ENCODE data around the gene DCPS.
"Not testable (repeated sequence)": the region's sequence is repeated elsewhere in the genome, so short reads cannot be mapped to it uniquely, and the experiment has no call there.

Gene DCPS

DNA sequence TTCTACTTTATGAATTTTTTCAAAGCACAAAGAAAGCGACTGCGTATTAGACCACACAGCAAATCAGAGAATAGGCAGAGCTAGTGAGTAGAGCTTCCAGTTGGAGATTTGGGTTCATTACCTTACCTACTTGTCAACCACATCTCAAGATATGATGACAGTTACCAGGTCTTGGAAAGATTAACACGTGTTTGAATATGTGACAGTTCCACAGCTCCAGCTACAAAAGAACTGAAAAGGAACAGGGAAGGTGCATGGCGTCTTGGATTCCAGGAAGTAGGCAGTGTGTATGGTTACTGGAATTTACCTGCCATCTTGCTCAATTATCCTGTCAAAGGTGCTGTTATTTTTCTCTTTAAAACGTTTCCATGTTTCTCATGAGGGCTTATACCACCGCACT, 15.6 kb upstream of the DCPS start:
- no peak for DNase-seq (ENCODE audit: low read depth in 3 of 3)

DNA sequence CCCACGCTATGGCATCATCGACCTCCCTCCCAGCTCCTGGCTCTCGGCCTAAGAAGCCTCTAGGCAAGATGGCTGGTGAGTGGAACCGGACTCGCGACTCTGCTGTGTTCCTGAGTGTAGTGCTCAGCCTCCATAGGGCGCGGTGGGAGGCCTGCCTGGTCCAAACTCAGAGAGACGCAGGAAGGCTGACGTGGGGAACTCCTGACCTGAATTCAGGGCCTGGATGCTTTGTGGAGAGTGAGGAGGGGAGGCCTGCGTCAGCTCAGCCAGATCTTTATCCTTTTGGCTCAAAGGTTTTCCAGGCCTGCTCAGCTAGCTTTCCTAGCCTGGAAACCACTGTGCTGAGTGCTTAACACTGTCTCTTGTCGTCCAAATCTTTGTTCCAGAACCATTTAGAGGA, 13.0 kb upstream of the DCPS start:
- no peak for DNase-seq (ENCODE audit: low read depth in 3 of 3)

- no peak for DNase-seq (ENCODE audit: low read depth in 3 of 3)
Observed at GRCh38 chr11:126293726-126294125, 10.1 kb upstream of the DCPS start.

GRCh38 chr11:126297004-126297403, 6.9 kb upstream of the DCPS start:
- no peak for DNase-seq (ENCODE audit: low read depth in 3 of 3)

DNA sequence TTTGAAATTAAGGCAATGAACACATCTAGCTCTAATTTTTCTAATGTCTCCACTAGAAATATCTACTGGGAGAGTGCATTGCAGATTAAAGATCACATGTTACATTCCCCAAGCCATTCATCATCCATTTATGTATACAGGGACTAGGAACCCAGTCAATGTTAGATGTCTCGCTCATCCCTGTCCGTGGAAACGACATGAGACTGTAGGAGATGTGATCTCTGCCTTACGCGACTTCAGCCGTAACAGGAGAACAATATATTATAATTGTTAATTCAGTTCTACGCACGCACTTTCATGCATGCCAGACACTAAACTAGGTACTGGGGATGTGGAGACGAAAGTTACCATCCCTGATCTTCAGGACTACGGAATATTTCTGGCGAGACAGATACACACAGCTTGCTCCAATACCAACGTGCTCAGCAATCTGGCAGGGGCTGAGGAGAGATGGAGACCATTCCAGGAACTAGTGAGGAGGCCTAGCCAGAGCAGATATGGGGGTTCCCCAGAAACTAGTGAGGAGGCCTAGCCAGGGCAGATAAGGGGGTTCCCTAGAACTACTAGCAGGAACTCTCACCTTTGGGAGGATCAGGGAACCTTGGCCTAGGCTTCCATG, 706 bp downstream of the DCPS start:
- DNase-seq (ENCODE audit: low read depth in 3 of 3): no peak

- peak in 1 of 3 experiments; percentile 17 for DNase-seq (ENCODE audit: low read depth in 3 of 3)
Observed at GRCh38 chr11:126305699-126306098, 1.8 kb downstream of the DCPS start.

GRCh38 chr11:126307706-126308105, 3.8 kb downstream of the DCPS start:
- no peak for DNase-seq (ENCODE audit: low read depth in 3 of 3)

DNA sequence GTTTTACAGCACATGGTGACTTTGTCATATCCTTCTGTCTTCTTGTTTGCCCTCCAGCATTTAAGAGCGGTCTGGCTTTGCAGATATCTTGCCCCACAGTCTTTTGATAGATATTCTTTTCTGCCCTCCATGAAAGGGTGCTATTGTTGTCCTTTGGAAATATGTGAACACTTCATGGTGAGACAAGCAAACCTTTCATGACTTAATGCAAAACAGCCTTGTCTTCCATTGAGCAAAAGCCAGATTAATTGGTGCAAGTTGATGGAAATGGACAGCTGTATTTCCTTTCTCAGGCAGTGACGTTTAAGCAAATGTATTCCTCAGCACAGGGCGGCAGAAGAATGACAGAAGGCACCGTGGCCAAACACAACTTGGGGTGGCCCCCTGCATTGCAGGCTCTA, 4.4 kb downstream of the DCPS start:
- DNase-seq (ENCODE audit: low read depth in 3 of 3): no peak

- DNase-seq (ENCODE audit: low read depth in 3 of 3): not testable (repeated sequence)
Observed at GRCh38 chr11:126308771-126309170, 4.9 kb downstream of the DCPS start.

DNA sequence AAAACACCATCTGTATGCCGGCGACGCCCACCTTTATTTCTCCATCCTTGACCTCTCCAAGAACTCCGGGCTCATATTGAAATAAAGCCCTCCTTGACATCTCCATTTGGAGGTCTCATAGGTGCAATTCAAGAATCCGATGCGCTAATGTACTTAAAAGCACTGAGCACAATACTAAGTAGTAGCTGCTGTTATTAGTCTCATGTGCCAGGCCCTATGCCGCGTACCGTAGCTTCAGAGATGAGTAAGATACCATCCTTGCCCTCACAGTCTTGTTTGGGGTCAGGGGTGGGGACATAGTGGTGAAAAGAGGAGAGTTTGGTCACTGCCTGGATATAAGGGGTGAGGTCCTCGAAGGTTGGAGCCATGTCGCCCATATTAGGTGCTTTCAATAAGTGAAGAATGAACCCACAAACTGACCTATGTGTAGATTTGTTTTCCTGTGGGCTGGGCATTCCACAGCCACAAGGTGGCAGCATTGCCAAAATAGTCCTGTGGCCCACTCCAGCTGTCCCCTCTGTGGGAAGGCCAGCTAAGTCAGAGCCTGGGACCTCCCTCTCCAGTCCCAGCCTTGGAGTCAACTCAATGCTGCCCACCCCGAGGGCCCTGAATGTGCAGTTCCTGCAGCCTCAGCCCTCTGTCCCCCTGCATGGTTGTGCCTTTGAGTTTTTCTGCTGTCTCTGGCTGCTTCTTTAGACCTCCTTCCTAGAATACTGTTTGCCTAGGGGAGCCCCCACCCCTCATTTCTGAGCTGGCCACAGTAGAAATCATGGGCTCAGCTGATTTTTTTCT, 6.5 kb downstream of the DCPS start:
- DNase-seq (ENCODE audit: low read depth in 3 of 3): peak; percentile 24 to 51 (median 27)

GRCh38 chr11:126310992-126311310, 7.1 kb downstream of the DCPS start:
- no peak for DNase-seq (ENCODE audit: low read depth in 3 of 3)

- no peak for DNase-seq (ENCODE audit: low read depth in 3 of 3)
Observed at GRCh38 chr11:126311401-126312291, 7.8 kb downstream of the DCPS start.

- DNase-seq (ENCODE audit: low read depth in 3 of 3): no peak
Observed at GRCh38 chr11:126312961-126313360, 9.1 kb downstream of the DCPS start.

DNA sequence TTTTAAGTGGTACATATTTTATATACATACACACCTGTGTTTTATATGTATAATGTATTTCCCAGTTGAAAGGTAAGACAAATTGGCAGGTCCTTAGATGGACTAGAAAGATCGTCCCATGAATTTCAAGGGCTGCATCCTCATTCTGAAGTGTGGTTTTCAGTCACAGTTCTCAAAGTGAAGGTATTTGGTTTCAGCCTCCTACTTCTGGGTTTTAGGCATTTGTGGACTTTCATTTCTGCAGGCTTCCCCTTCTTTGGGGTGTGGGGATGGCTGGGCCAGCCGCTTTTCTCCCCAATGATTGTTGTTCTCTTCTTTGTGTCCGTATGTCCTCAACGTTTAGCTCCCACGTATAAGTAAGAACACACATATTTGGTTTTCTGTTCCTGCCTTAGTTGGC, 10.0 kb downstream of the DCPS start:
- DNase-seq (ENCODE audit: low read depth in 3 of 3): no peak

DNA sequence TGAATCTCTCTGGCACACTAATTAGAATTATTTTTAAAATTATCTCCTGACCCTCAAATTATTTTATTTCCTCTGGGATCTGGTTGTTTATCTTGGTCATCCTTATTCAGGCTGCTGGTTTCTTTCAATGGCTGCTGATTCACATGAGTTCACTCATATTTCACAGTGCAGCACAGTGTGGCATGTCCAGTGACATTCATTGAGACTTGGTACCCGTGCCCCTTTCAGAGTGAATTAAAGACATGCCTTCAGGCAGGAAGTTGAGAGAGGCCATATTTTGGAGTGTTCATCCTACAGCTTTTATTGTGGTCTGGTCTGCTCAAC, 13.5 kb downstream of the DCPS start:
- no peak for DNase-seq (ENCODE audit: low read depth in 3 of 3)

- DNase-seq (ENCODE audit: low read depth in 3 of 3): no peak
Observed at GRCh38 chr11:126317756-126318573, 14.1 kb downstream of the DCPS start.

GRCh38 chr11:126318574-126319373, 14.9 kb downstream of the DCPS start:
- DNase-seq (ENCODE audit: low read depth in 3 of 3): no peak

GRCh38 chr11:126319374-126319740, 15.5 kb downstream of the DCPS start:
- no peak for DNase-seq (ENCODE audit: low read depth in 3 of 3)

GRCh38 chr11:126322996-126323395, 19.1 kb downstream of the DCPS start:
- DNase-seq (ENCODE audit: low read depth in 3 of 3): no peak

GRCh38 chr11:126327281-126328000, 23.6 kb downstream of the DCPS start:
- no peak for DNase-seq (ENCODE audit: low read depth in 3 of 3)

- no peak for DNase-seq (ENCODE audit: low read depth in 3 of 3)
Observed at GRCh38 chr11:126328001-126328390, 24.1 kb downstream of the DCPS start.
